ENCODE measurements around the gene PELI2. TPM values are rescaled to one million over a fixed set of nuclear protein-coding genes. Genes with fewer than 3 reads are reported as not detected.

Gene PELI2
- total RNA-seq, 1 experiment from 2014 or later: not detected

GRCh38 chr14:56172571-56172971 lies 54.4 kb downstream of the PELI2 start:
- DNase-seq (ENCODE audit: low spot score): peak; percentile 63

GRCh38 chr14:56173365-56173922 lies 55.2 kb downstream of the PELI2 start:
- no peak for DNase-seq (ENCODE audit: low spot score)

GRCh38 chr14:56175773-56176172 lies 57.6 kb downstream of the PELI2 start:
- no peak for DNase-seq (ENCODE audit: low spot score)

GRCh38 chr14:56176530-56176929 lies 58.3 kb downstream of the PELI2 start:
- no peak for DNase-seq (ENCODE audit: low spot score)

- DNase-seq (ENCODE audit: low spot score): no peak
Observed at GRCh38 chr14:56177036-56177435, 58.8 kb downstream of the PELI2 start.

- DNase-seq (ENCODE audit: low spot score): no peak
Observed at GRCh38 chr14:56180754-56181542, 62.7 kb downstream of the PELI2 start.

GRCh38 chr14:56181681-56182085 lies 63.5 kb downstream of the PELI2 start:
- no peak for DNase-seq (ENCODE audit: low spot score)

- no peak for DNase-seq (ENCODE audit: low spot score)
Observed at GRCh38 chr14:56182410-56182809, 64.2 kb downstream of the PELI2 start.

GRCh38 chr14:56183631-56184157 lies 65.5 kb downstream of the PELI2 start:
- DNase-seq (ENCODE audit: low spot score): no peak

GRCh38 chr14:56185992-56186391 lies 67.8 kb downstream of the PELI2 start:
- DNase-seq (ENCODE audit: low spot score): no peak

- DNase-seq (ENCODE audit: low spot score): no peak
Observed at GRCh38 chr14:56187736-56188135, 69.5 kb downstream of the PELI2 start.

GRCh38 chr14:56189307-56189706 lies 71.1 kb downstream of the PELI2 start:
- DNase-seq (ENCODE audit: low spot score): peak; percentile 71

- no peak for DNase-seq (ENCODE audit: low spot score)
Observed at GRCh38 chr14:56193347-56193746, 75.1 kb downstream of the PELI2 start.

GRCh38 chr14:56194042-56194441 lies 75.8 kb downstream of the PELI2 start:
- no peak for DNase-seq (ENCODE audit: low spot score)

- DNase-seq (ENCODE audit: low spot score): no peak
Observed at GRCh38 chr14:56195223-56195622, 77.0 kb downstream of the PELI2 start.

GRCh38 chr14:56195704-56196103 lies 77.5 kb downstream of the PELI2 start:
- DNase-seq (ENCODE audit: low spot score): peak; percentile 74

- no peak for DNase-seq (ENCODE audit: low spot score)
Observed at GRCh38 chr14:56196274-56196673, 78.1 kb downstream of the PELI2 start.

- DNase-seq (ENCODE audit: low spot score): no peak
Observed at GRCh38 chr14:56197150-56197549, 78.9 kb downstream of the PELI2 start.

GRCh38 chr14:56198438-56198837 lies 80.2 kb downstream of the PELI2 start:
- no peak for DNase-seq (ENCODE audit: low spot score)

- DNase-seq (ENCODE audit: low spot score): peak; percentile 79
Observed at GRCh38 chr14:56199095-56199981, 81.1 kb downstream of the PELI2 start.

GRCh38 chr14:56199982-56200577 lies 81.9 kb downstream of the PELI2 start:
- DNase-seq (ENCODE audit: low spot score): no peak

GRCh38 chr14:56202256-56202655 lies 84.0 kb downstream of the PELI2 start:
- DNase-seq (ENCODE audit: low spot score): no peak

Data from A172 (cell line).